ENCODE data around the gene DCANP1.

DCANP1 gene

DNA sequence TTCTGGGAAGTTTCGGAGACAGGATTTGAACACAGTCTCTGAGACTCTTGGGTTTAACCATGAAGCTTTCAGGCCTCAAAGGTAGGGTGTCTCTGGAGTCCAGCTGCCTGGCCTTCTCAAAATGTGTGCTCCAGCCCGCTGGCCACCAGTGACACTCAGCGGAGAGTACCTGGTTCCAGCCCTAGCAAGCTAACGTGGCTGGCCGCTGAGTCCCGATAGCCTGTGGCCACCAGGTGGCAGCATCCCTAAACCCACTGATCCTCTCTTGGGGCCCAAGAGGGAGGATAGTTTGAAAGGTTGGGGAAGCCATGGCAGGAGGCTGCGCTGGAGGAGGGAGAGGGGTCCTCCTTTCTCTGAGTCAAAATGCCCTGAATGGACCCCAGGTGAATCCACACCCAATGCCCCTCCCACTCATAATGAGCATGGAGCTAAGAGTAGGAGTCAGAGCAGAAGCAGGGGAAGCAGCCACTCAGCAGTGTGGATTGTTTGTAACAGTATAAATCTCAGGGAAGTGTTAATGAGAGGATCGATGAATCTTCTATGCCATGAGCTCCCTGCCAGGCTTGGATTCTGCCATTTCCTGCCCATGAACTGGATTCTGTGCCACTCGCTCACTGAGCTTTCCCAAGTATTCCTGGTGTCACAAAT is 10.4 kb upstream of the DCANP1 start:
- no peak for DNase-seq (ENCODE audit: low read depth, low spot score)

DNA sequence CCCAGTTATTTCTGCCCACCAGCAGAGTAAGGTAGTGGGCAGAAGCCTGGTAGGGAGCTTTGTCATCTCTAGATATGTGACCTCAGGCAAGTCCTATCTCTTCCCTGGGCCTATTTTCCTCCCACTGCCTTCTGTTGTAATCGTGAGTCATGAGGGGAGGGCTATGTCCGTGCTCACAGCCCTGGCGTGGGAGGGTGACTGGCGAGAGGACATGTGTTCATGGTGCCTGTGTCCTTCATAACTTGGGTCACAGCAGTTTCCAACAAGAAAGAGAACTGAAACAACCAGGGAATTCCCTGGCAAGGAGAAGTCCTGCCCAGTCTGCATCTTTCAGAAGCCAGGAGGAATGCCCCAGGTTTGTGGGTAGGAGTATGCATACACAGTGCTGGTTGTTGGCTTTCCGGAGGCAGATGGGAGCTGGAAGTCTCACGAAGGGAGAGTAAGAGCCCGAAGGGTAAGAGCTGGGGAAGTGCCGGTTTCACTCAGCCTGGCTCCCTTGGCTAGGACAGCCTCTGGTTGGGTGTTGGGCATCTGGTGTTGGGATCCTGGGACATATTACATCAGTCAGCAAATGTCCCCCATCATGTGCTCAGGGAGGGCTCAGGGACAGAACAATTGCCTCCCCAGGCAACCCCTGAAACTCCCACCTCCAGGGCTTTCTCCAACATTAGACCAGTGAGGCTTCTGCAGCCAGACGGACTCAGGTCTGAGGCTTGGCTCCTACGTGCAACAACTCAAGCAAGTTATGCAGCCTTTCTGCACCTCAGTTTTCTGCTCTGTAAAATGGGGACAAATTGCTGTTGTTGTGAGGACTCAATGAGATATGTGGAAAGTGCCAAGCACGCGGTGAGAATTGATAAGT is 9.3 kb upstream of the DCANP1 start:
- DNase-seq (ENCODE audit: low read depth, low spot score), result no peak

DNA sequence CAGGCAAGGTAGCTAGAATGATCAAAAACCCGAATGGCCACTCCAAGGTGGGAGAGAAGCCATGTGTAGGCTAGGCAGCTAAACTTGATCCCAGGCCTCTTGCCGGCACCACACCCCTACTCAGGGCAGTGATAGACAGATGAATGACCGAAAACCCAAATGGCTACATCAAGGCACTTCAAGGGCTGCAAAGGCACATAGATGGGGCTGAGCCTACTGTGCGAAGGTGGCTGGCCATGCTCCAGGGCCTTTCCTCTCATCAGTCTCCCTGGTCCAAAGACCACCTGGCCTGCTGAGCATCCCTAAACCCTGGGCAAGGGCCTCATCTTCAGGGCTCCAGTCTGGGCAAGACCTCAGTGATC is 8.7 kb upstream of the DCANP1 start:
- no peak for DNase-seq (ENCODE audit: low read depth, low spot score)

DNA sequence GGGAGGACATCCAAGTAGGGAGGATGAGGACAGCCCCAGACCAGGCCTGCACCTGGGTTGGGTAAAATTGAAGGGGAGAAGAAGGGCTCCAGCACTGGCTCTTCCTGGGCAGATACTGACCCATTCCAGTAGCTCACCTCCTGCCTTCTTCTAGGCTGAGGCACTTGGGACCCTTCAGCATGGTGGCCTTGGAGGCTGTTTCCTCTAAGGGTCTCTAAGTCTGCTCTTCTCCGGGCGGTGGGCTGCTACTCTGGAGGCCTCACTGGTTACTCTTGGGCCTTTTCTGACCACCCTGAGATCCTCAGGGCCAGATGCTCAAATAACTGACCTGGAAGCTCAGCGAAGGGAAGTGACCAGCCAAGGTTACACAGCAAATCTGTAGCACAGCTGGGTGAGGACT is 7.8 kb upstream of the DCANP1 start:
- no peak for DNase-seq (ENCODE audit: low read depth, low spot score)

DNA sequence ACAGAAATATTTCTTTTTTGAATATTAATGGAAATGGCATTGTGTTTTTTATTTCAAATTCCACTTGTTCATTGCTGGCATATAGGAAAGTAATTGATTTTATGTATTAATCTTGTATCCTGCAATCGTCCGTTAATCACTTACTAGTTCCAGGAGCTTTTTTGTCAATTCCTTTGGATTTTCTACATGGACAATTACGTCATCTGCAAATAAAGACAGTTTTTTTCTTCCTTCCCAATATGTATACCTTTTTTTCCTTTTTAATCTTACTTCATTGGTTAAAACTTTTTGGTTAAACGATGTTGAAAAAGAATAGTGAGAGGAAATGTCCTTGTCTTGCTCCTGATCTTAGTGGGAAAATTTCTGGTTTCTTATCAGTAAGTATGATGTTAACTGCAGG is 6.5 kb upstream of the DCANP1 start:
- no peak for DNase-seq (ENCODE audit: low read depth, low spot score)

DNA sequence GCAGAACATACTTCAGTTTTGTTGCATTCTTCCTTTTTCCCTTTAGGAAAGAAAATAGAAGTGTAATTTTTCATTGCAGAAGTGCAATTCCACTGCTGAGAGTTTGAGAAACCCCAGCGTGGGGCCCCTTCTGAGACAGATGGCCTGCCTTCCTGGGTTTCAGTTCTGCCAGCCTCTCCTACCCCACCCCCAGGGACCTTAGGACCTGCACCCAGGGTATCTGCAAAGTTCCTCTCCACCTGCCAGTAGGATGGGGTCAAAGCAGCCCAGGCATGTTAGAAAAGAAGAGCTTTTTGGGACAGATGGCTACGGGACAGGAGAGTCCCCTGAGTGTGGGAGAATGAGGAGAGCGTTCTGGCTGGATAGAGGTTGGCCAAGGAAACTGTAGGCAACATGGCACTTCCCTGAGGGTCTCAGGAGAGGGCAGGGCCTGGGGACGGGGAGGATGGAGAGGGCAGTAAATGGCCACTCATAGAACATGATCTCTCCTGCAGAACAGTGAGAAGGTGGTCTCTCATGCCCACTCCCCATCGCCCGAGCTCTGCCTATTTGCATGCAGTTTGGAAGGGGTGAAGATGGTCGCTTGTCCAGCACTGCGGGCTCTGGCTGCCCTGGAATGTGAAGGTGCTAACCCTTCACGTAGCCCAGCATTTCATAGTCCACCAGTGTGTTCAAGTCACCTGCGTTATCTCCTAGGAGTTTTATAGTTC is 5.3 kb upstream of the DCANP1 start, which contains the start of gene TIFAB:
TSS of gene TIFAB (minus strand) at position 31 of the 710 bp plus-strand sequence. CDS start 2,412 bp downstream, outside the sequence.
- DNase-seq (ENCODE audit: low read depth, low spot score), result no peak

DNA sequence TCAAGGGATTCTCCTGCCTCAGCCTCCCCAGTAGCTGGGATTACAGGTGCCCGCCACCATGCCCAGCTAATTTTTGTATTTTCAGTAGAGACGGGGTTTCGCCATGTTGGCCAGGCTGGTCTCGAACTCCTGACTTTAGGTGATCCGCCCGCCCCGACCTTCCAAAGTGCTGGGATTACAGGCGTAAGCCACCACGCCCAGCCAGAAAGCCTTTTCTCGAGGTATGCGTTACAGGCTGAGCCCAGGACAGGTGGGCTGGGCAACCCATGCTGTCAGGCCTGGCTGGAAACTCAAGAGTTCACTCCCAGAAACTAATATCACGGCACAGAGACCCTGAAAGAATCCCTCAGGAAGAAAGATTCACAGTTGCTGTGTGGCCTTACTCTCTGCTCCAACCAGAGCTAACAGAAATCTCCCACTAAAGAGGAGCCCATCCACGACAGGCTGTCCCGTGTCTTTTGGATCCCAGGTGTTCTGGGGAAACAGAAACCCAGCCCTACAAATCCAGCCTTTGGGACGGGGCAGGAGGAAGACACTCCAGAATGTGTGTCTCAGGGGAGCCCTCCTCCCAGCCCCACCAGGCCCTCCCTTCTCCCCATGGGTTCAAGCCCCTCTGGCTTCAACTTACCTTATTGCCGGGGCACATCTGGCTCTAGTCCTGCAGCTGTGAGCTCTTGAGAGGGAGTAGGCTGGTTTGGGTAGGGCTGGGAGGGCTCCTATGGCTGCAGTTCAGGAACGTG is 4.6 kb upstream of the DCANP1 start:
- no peak for DNase-seq (ENCODE audit: low read depth, low spot score)

DNA sequence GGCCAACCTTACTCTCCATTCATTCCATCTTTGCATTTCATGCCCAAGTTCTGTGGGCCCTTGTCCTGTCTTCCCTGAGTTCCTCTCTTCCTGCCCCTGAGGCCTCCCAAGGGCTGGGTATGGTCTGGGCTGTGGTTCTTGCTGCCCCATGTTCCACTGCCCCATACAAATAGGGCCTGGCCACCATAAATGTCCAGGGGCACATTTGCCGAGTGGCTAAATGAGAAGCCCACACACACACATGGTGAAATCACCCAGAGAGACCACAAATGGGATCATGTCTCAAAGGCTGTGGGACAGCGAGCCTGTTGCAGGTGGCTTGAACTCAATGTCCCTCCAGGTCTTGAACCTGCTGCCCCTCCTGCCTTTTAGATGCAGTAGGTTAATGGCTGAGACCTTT is 3.8 kb upstream of the DCANP1 start:
- DNase-seq (ENCODE audit: low read depth, low spot score), result no peak

DNA sequence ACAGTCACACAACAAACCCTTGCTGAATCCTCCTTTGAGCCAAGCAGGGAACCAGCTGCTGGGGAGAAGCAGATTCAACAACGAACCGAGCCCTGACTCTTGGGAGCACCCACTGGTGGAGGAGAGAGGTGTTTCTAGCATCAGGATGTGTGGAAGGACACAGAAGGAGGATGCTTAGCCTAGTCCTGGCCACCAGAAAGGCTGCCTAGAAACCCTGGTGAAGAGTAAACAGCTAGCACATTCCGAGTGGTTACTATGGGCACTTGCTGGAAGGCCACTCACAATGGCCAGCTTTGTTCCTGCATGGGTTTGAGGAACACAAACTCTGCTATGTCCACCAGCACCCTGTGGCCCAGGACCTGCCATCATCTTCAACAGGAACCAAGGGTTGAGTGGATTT is 3.2 kb upstream of the DCANP1 start:
- no peak for DNase-seq (ENCODE audit: low read depth, low spot score)

DNA sequence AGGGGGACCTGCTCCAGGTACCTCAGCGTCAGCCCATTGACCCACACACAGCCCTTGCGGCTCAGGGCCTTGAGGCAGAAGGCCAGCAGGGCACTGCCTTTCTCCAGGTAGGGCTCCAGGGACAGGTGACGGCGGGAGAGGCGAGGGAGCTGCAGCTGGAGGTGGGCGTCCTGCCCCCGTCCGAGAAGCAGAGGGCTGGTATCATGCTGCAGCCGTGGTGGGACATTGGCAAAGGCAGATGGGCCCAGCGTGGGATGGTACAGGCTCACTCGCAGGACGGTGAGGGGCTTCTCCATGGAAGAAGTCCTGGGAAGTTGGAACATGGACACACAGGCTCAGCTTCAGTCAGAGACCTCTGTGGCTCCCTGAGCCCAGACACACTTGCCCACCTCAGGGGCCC is 2.5 kb upstream of the DCANP1 start:
- no peak for DNase-seq (ENCODE audit: low read depth, low spot score)

DNA sequence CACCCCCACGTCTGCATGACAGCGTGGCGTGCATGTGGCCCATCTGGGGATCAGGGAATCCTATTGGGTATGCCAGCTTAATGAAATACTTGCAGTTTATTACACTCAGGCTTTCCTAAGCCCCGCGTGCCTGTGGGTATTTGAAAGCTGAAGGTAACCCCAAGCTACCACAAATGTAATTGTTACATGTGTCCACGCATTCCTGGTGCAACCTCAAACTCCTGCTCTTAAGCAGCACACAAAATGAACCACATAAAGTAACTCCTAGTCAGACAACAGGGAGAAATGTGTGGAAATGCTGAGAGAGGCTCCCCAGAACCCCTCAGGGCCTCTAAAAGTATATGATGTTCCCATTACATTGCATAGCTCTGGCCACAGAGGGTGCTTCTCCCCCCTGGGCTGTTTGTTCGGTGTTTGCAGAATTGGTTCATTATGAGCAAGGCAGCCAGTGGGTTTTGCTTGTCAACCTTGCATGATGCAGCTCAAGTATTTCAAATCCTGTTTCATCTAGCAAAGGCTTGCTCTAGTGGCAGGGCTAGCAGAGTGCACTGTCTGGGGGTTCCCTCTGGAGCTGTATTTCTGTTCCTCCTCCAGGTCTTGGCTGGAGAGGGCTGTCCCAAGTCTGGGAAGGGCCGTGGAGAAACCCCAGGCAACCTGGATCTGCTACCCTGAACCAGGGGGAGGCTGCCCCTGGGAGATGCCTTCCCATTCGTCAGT is 1.8 kb upstream of the DCANP1 start:
- no peak for DNase-seq (ENCODE audit: low read depth, low spot score)

DNA sequence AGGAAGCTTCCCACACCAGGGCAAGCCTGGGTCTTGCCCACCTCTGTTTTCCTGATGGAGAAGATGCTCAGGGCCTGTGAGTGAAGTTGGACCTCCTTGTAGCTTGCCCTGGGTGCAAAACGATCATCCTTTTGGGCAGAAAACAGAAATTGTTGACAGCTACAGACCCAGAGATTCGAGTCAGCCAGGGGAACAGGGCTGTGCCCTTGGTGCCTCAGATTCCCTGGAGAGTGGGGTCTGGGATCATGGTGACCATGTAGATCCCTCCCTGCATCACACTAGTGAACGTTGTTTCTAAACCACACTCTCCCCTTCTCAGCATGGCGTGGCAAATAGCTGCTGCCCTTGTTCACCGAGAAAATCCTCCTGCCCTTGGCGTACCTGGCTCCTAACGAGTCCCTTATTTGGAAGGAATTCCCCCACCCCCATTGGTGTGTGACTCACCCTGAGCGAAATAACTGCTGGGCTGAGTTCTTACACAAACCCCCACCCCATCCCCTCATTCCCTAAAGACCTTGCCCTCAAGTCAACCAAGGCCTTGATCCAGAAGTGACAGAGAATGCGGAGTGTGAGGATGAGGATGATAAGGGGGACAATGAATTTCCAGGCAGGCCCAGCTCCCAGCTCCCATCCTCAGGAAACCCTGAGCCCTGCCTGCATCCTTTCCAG is 1.1 kb upstream of the DCANP1 start:
- no peak for DNase-seq (ENCODE audit: low read depth, low spot score)

DNA sequence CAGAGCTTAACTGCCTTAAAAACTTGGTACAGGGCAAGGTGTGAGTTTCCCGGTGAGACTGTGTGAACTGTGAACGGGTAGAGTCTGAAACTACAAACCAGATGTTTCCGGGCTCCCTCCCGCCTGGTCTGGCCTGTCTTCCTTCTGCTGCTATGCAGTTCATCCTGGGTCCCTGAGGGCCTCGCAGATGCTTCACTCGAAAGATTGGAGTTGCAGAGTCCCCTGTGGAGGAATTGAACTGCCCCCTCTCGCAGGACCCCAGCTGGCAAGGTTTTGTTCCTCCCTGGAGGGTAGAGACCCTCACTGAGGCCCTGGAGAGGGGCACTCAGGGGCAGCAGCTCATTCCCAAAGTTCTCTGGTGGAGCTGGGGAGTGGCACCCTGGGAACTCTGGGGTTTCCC is 533 bp downstream of the DCANP1 start:
- no peak for DNase-seq (ENCODE audit: low read depth, low spot score)

DNA sequence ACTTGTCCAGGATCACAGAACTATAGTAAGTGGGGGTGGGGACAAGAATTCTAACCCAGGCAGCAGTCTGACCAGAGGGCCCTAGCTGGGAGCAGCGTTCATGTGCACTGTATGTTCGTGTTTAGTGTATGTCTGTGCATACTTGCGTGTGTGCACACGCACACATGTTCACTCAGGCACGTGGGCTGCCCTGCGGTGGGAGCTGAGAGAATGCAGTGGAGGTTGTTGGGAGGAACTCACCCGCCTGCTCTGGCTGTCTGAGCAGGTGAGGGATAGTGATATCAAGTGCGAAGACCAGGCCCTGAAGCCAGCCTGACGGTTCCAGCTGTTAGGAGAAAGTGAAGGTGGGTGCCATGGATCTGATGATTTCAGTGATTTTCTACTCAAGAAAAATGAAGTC is 942 bp downstream of the DCANP1 start:
- DNase-seq (ENCODE audit: low read depth, low spot score), result no peak

DNA sequence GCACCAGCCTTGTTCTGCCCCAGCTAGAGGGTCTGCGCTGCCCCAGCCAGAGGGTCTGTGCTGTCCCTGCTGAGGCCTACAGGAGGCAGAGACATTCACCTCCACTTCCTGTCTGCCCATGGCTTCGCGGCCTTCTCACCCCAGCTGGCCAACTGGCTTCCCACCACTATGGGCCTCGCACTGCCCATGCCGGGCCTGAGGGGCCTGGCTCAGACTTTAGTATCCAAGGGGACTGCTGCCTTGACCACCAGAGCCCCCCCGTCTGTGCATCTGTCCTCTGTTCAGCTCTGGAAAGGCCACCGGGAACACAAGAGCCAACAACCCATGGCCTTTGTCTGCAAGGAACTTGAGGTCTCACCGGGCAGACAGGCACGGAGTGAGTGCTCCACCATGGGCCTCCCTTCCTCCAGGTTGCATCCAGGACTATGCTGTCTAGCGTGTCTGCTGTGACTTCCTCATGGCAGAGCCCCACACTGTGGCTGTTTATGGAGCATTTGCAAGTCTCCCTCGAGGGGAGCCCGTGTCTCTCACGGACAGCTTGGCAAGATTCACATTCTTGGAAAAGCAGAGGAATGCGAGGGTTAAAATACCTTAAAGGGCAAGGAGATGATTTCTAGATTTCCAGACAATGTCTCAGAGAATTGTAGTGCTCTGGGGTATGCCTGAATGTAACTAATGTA is 1.7 kb downstream of the DCANP1 start:
- no peak for DNase-seq (ENCODE audit: low read depth, low spot score)

DNA sequence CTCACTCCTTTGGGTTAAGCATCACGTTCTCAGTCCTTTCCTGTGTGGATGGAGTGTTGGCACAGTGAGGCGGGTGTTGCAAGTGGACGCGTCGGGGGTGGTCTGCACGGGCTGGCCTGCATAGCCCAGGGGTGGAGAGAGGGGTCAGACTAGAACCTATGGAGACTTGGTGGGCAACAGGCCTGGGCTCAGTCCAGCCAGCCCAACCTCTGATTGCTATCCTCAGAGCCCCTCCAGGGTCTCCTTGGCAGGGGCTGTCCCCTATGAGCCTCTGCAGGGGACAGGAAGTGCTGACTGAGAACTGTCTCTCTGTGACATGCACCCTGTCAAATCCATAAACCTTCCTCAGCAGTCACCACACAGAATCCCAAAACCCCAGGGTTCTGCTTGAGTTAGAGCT is 2.3 kb downstream of the DCANP1 start:
- no peak for DNase-seq (ENCODE audit: low read depth, low spot score)

DNA sequence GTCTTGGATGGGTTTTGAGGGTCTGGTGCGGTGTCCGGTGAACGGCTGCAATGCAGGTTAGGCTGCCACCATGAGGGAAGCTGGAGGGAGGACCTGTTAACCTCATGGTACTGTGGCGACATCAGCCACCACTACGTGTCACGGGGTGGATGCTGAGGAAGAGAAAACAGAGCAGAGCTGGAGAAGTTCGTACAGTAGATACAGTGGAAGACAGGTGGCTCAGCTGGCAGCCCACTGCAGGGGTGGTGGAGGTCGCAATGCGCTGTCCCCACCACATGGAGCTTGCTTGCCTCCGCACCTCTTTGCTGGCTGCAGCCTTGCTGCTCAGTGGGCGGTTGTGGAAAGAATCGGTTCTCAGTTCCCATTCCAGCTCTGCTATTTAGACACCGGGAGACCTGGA is 2.8 kb downstream of the DCANP1 start:
- DNase-seq (ENCODE audit: low read depth, low spot score), result no peak

DNA sequence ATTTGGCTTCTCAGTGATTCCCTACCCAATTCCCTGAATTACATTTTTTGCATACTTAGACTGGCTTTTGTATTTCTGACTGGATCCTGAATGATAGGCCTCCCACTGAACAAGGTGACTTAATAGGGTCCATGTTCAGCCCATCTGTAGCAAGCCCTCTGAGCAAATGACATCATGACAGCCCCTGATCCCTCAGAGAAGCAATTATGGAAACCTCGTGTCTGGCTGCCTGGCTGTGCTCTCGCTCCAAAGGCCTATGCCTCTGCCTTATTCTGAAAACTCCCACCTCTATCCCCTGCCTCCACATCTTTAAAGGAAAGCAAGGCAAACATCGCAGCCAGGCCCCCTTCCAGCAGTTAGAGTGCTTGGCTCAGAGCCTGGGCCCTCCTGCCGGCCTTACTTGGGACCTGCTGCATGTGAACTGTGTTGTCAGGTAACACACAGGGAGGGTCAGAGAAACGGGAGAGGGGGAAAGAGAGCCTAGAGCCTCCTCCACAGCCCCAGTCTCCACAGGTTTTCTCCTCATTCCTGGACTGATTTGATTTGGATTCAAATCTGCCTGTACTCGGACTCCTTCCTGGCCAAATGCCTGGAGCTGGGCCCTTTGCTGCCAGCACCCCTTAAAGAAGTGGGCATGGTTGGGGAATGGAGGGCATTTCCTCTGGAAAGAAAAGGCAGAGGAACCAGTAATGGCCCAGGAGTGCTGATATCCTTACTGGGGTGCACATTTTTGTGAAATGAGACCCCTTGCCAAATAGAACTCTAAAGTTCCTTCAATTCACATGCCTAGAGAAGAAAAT is 3.8 kb downstream of the DCANP1 start:
- DNase-seq (ENCODE audit: low read depth, low spot score), result no peak

DNA sequence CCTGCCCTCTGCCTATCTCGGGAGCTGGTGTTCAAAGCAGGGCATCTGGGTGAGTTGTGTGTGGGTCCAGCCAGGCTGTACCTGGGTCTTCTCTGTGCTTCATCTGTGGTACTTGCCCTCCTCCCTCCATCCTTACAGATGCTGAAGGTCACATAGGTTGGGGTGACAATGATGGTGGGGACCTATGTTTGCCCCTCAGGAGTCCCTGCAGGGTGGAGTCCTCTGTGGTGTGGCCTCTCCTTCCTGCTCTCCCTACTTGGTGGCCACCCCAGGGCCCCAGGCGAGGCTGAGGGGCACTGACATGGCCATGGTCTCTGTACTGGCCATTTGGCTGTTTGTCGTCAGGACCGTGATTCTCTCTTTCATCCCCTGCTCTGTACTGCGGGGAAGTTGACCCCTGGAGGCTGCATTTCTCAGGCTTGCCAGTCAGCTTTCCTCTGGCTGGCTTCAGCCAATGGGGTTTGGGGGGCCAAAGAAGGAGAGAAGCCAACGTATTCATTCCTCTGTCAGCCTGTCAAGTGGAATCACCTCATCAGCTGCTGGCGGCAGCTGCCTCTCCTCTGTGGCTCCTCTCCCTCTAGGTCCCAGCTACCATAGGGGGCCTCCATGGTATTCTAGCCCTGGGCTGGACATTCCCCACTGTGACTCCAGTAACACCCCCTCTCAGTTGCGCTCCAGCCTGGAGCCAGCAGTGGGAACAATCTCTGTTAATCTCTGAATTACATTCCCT is 4.6 kb downstream of the DCANP1 start:
- no peak for DNase-seq (ENCODE audit: low read depth, low spot score)
